ENCODE data around the gene DERA.
"Not testable (repeated sequence)": the region's sequence is repeated elsewhere in the genome, so short reads cannot be mapped to it uniquely, and the experiment has no call there.

DERA gene

GRCh38 chr12:15971211-15971610, 60.1 kb downstream of the DERA start:
- DNase-seq: no peak

GRCh38 chr12:15972894-15973293, 61.8 kb downstream of the DERA start:
- DNase-seq: no peak

GRCh38 chr12:15977999-15978951, 67.1 kb downstream of the DERA start:
- no peak for DNase-seq

- no peak for DNase-seq
Measured at GRCh38 chr12:15979096-15980092, 68.3 kb downstream of the DERA start.

GRCh38 chr12:15982071-15982470, 70.9 kb downstream of the DERA start:
- DNase-seq: no peak

- DNase-seq: peak; percentile 1
Measured at GRCh38 chr12:15982471-15982870, 71.3 kb downstream of the DERA start.

GRCh38 chr12:15982921-15983320, 71.8 kb downstream of the DERA start:
- DNase-seq: no peak

GRCh38 chr12:15984097-15984800, 73.1 kb downstream of the DERA start:
- DNase-seq: no peak

- no peak for DNase-seq
Measured at GRCh38 chr12:15984963-15985362, 73.8 kb downstream of the DERA start.

- no peak for DNase-seq
Measured at GRCh38 chr12:15987696-15988095, 76.6 kb downstream of the DERA start.

- no peak for DNase-seq
Measured at GRCh38 chr12:15988983-15989755, 78.0 kb downstream of the DERA start.

- no peak for DNase-seq
Measured at GRCh38 chr12:15995801-15996200, 84.7 kb downstream of the DERA start.

GRCh38 chr12:15996254-15996653, 85.1 kb downstream of the DERA start:
- no peak for DNase-seq

- no peak for DNase-seq
Measured at GRCh38 chr12:15996948-15997347, 85.8 kb downstream of the DERA start.

- no peak for DNase-seq
Measured at GRCh38 chr12:15997910-15998309, 86.8 kb downstream of the DERA start.

GRCh38 chr12:16002880-16003279, 91.7 kb downstream of the DERA start:
- no peak for DNase-seq

- no peak for DNase-seq
Measured at GRCh38 chr12:16003460-16003859, 92.3 kb downstream of the DERA start.

GRCh38 chr12:16006752-16007151, 95.6 kb downstream of the DERA start:
- DNase-seq: no peak

GRCh38 chr12:16008421-16008824, 97.3 kb downstream of the DERA start:
- DNase-seq: no peak

GRCh38 chr12:16012117-16012516, 101.0 kb downstream of the DERA start:
- no peak for DNase-seq

GRCh38 chr12:16013722-16014121, 102.6 kb downstream of the DERA start:
- not testable (repeated sequence) for DNase-seq

GRCh38 chr12:16014394-16014793, 103.3 kb downstream of the DERA start:
- DNase-seq: not testable (repeated sequence)

Data from NCI-H1092 (cell line).